Ammon's horn (tissue), 1 donor: ENCODE results near the gene C22orf42.
"Not testable (repeated sequence)": the region's sequence is repeated elsewhere in the genome, so short reads cannot be mapped to it uniquely, and the experiment has no call there.

ENCODE experiments used
- DNase-seq: peaks from one replicate; pipeline ENCODE4 v3.0.0-alpha.2; 2016; ENCODE audit warnings: low spot score

C22orf42 gene, protein sequence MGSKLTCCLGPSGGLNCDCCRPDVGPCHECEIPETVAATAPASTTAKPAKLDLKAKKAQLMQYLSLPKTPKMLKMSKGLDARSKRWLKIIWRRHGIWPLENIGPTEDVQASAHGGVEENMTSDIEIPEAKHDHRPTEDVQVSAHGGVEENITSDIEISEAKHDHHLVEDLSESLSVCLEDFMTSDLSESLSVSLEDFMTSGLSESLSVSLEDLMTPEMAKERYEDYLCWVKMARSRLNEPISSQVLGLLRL

DNA sequence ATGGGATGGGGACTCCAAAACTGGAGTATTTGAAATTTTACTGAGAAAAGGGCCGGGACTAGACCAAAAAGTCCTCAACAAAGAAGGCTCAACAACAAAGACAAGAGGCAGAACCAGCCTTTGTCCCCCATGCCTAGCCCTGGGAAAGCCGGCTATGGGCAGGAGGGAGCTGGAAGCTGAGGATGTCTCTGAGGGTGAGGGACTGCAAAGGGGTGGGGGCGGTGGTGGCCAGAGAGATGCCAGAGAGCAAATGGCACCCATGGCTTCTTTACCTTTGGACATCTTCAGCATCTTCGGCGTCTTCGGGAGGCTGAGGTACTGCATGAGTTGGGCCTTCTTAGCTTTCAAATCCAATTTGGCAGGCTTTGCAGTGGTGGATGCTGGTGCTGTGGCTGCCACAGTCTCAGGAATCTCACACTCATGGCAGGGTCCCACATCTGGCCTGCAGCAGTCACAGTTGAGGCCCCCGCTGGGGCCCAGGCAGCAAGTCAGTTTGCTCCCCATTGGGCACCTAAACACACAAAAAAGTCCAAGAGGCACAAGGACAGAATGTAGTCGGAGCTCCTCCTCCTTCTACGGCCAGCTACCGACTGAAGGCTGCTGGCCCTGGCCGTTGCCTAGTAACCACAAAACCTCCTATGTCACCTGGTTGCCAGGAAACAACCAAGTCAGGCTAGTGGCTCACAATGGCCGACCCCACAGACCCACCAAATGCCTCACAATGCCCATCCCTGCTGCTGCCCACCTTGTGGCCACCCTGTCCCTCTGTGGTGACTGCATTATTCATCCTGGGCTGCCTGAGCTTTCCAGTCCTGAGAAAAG is at the start of gene C22orf42:
TSS of gene C22orf42 (minus strand) at position 592 of the 822 bp plus-strand sequence. CDS start at position 504, 88 bp downstream.
- no peak for DNase-seq

DNA sequence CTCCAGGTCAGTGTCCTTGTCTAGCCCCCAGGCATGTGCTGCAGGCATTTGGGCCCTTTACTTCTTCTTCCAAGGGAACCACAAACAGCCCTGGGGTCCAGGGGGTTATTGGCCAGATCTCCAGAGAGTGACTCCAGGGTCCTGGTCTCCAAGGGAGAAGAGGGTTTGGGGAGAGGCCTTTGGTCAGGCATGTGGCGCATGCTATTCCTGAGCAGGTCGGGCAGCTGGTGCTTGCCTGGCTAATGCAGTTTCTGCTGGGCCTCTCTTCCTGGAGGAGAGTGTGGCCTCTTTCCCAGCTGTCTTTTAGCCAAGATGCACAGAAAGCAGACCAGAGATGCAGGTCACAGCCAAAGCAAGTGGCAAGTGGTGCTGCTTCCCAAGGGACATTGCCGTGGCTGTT is 49.6 kb upstream of the C22orf42 start:
- no peak for DNase-seq

DNA sequence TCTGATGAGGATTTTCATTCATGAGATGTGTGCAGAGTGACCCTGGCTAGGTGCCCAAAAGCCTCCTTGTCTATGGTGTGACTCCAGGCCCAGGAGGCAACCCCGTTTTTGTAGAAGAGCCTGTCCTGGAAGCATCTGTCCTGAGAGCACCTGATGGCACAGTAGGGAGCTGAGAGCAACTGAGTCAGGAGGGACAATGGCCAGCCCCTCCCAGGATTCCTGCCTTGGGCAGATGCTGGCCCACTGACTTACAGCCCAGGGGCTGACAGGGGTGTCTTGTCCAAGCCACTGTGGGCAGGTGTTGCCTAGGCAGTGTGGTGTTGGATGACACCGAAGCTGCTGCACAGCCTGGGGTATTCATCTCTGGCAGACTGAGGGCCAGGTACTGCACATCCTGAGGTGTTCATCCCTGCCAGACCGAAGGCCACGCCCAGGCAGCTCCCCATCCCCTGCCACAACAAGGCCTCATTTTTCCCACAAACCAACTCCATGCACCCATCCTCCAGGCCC is 48.9 kb upstream of the C22orf42 start:
- DNase-seq, result no peak

DNA sequence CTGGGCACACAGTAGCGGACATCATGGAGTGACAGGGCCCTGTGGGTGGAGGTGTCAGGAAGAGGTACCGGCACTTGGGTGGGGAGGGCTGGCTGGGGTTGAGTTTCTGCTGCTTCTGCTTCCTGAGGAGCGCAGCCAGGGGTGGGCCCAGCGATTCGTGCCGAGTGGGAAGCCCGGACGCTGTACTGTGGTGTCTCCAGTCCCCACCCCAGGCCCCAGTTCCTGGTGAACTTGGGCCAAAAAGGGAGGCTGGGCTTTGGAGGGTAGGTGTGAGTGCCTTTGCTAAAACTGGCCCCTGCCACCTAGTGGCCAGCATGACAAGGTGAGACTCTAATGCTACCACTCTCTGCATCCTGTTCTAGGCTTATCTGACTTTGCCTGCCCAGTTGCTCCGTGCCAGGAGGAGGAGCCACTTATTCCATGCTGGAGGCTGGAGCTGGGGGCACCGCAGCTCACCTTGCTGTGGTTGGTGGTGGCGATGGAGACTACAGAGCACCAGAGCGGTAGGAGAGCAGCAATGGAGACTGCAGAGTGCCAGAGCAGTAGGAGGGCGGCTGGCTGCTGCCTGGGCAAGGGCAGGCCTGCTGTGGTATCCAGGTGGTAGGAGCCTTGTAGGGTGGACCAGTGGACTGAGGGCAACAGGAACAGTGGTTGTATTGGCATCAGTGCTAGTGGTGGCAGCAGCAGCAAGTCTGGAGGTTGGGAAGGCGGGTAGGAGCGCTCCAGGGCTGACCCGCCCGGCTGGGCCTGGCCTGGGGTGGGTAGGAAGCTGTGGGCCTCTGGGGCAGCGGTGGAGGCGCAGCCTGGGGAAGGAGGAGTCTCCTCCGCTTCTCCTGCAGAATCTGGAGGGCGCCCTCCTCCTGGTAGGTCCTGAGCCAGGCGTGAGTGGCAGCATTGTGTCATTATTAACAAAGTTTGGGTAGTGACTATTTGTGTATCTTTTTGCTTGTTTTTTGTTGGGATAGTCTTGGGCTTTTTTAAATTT is 48.0 kb upstream of the C22orf42 start:
- DNase-seq, result peak; percentile 33

DNA sequence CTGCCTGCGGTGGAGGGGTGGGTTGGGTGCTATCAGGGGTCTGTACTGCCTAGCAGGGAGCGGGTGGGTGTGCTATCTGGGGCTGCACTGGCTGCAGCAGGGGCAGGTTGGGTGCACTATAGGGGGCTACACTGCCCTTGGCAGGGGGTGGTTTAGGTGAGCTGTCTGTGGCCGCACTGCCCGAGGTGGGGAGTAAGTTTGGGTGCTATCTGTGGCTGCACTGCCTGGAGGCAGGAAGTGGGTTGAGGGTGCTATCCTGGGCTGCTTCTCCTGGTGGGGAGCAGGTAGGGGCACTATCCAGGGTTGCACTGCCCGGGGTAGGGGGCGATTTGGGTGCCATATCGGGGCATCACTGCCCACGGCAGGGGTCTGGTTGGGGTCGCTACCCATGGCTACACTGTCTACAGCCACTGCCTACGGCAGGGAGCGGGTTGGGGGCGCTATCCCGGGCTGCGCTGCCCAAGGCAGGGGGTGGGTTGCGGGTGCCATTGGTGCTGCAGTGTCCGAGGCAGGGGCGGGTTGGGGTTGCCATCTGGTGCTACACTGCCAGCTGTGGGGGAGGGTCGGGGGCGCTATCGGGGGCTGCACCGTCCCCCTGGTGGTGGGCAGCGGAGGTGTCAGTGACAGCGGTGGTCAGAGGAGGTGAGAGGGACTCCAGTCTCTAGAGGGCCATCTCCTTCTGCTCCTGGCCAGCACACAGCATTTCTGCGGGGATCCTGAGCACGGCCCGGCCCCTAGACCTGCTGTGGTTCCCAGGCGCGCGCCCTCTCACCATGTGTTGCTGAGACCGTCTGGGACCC is 47.1 kb upstream of the C22orf42 start:
- no peak for DNase-seq

DNA sequence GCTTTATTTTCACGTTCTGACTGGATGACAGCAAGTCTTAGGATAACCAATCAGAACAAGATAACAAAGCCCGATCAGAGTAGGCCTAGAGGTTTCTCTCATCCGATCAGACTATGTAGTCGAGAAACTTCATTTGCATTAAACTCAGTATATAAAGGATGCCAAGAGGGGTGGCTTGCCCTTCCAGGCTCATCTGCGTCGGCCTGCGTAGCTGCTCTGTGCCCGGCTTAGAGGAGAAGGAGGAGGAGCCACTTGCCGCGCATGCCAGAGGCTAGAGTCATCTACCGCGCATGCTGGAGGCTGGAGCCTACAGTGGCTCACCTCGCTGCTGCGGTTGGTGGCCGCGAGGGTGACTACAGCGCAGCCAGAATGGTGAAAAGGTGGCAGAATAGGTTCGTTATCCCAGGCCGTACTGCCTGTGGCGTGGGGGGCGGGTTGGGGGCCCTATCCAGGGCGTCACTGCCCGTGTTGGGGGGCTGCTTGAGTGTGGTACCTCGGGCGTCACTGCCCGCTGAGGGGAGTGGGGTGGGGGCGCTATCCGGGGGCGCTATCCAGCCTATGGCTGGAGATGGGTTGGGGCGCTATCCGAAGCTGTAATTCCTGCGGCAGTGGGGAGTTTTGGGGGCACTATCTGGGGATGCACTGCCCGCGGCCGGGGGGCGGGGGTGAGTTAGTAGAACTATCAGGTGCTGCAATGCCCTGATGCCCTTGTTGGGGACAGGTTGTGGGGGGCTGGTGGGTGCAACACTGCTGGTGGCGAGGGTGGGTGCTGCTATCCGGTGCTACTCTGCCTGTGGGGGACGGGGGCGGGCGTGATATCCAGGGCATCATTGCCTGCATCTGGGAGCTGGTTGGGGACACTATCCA is 46.0 kb upstream of the C22orf42 start, which contains the start of gene RFPL2:
TSS of gene RFPL2 (minus strand) at position 218 of the 867 bp plus-strand sequence. CDS start 2,622 bp downstream, outside the sequence.
- peak; percentile 63 for DNase-seq

DNA sequence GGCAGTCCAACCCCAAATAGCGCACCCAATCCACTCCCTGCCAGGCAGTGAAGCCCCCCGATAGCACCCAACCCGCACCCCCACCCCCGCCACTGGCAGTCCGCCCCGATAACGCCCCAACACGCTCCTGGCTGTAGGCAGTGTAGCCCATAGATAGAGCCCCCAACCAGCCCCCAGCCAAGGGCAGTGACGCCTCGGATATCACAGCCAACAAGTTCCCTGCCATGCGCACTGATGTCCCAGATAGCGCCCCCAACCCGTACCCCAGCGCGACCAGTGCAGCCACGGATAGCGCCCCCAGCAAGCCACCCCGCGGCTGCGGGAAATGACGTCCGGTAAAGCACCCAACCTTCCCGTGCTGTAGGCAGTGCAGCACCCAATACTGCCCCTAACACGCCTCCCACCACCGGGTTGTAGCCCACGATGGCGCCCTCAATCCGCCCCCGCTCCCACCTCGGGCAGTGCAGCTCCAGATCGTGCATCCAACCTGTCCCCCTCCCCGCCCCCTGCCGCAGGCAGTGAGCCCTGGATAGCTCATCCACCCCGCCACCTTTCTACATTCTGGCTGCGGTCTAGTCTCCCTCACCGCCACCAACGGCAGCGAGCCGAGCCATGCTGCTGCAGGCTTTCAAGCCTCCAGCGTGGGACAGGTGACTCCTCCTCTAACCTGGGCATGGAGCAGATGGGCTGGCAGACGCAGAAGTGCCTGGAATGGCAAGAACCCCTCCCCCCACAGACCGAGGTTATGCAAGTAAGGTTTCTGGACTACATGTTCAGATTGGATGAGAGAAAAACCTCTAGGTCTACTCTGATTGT is 45.1 kb upstream of the C22orf42 start:
- DNase-seq, result no peak

DNA sequence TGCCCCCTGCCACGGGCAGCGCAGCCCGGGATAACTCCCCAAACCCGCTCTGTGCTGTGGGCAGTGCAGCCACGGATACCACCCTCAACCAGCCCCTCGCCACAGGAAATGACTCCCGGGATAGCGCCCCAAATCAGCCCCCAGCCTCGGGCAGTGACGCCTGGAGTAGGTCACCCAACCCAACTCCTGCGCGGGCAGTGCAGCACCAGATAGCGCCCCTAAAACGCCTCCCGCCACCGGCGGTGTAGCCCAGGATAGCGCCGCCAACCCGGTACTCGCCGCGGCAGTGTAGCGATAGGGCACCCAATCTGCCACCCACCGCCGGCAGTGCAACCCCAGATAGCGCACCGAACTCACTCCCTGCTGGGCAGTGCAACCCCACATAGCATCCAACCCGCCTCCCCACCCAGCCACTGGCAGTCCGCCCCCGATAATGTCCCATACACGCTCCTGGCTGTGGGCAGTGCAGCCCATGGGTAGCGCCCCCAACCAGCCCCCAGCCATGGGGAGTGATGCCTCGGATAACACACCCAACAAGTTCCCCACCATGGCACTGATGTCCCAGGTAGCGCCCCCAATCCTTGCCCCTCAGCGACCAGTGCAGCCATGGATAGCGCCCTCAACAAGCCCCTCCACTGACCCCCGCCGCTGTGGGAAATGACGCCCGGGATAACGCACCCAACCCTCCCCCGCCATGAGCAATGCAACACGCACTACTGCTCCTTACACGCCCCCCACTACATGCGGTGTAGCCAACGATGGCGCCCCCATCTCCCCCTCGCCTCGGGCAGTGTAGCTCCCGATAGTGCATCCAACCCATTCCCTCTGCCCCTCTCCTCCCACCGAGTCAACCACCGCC is 44.3 kb upstream of the C22orf42 start:
- no peak for DNase-seq

DNA sequence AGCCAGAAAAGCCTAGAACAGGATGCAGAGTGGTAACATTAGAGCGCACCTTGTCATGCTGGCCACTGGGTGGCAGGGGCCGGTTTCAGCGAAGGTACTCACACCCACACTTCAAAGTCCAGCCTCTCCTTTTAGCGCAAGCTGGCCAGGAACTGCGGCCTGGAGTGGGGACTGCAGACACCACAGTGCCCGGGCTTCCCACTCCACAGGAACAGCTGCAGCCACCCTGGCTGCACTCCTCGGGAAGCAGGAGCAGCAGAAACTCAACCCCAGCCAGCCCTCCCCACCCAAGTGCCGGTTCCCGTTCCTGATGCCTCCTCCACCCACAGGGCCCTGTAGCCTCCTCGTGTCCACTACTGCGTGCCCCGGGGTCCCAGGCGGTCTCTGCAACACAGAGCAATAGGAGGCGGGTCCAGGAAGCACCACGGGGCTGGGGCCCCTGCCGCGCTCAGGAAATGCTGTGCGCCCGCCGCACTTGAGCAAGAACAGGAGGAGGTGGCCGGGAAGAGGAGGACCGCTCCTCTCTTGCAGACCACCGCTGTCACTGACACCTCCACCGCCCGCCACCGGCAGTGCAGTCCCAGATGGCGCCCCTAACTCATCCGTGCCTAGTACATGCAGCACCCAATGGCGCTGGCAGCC is 43.6 kb upstream of the C22orf42 start:
- peak; percentile 39 for DNase-seq

DNA sequence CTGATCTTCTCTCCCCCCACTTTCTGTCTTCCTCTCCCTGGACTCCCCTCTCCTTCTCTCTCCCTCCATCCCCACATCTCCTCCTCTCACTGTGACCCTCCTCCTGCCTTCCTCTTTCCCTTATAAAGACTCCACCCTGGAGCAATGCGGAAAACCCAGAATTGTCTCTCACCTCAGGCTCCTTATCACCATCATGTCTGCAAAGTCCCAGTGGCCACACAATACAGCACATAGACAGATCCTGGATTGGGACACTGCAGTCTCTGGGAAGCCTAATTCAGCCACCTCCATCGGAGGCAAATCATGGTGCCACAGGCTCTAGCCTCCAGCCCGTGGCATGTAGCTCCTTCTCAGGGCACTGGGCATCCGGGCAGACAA is 43.0 kb upstream of the C22orf42 start:
- DNase-seq, result no peak

DNA sequence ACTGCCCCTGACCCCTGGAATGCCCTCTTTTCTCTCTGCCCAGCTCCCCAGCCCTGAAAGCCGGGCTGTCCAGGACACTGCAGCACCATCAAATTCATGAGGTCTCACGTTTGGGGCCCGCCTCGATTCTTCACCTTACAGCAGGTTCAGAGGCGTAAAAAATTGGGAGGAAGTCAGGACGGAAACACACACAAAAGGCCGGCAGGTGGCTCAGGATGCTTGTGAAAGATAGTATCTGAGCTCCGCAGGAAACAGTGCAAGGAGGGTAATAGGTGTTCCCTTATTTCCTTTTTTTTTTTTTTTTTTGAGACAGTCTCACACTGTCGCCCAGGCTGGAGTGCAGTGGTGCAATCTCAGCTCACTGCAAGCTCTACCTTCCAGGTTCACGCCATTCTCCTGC is 41.6 kb upstream of the C22orf42 start:
- DNase-seq, result no peak

DNA sequence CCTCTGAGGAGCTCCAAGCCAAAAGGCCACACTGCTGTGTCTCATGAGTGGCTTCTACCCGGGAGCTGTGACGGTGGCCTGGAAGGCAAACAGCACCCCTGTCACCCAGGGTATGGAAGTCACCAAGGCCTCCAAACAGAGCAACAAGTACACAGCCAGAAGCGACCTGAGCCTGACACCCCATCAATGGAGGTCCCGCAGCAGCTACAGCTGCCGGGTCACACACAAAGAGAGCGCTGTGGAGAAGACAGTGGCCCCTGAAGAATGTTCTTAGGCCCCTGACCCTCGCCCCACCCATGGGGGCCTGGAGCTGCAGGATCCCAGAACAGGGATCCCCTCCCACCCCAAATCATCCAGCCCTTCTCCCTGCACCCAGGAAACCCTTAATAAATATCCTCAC is 40.9 kb upstream of the C22orf42 start:
- DNase-seq, result no peak

DNA sequence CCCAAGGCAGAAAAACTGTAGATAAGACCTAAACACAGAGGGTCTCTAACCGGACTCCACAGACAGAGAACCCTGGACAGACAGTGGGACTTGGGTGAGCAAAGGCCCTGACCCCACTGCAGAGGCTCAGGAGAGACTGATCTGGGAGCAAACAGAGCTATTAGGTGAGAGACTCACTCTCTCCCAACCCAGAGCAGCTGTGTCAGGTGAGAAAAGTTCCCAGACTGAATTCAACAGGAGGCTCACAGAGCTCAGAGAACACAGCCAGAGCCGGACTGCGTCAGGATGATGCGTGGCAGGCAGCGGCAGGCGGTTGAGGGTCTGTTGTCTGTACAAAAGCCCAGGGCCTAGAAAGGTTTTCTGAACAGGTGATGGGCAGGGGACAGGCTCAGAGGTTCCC is 40.2 kb upstream of the C22orf42 start:
- DNase-seq, result no peak

DNA sequence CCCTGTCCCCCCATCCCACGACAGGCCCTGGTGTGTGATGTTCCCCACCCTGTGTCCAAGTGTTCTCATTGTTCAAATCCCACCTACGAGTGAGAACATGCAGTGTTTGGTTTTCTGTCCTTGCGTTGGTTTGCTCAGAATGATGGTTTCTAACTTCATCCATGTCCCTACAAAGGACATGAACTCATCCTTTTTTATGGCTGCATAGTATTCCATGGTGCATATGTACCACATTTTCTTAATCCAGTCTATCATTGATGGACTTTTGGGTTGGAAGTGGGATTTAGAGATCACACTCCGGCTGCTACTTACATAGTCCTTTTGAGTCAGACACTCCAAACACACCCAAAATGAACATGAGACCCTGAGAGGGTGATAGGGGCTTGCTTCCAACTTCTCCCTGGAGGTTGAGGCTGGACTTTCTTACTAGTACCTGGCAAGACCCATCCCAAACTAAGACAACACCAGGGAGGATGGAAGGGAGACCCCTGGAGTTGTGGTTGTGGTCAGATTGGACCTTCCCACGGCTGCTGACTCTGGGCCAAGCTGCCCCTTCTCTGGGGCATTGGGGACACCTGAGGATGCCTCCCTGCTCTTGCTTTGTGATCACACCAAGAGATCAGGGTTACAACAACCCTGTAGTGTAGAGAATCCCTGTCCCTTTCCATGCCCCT is 38.6 kb upstream of the C22orf42 start:
- DNase-seq, result not testable (repeated sequence)

DNA sequence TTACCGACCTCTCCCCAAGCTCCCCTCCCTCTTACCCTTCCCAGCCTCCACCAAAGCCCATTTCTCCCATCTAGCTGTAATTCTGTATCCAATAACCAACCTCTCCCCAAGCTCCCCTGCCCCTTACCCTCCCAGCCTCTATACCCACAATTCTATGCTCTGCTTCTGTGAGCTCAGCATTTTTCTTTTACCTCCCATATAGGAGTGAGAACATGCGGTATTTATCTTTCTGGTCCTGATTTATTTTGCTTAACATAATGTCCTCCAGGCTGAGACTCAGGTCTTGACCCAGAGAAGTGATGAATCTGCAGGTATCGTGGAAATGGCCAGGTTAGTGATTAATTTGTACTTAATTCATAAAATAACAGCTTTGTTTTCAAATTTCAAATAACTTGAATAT is 36.8 kb upstream of the C22orf42 start:
- DNase-seq, result not testable (repeated sequence)

DNA sequence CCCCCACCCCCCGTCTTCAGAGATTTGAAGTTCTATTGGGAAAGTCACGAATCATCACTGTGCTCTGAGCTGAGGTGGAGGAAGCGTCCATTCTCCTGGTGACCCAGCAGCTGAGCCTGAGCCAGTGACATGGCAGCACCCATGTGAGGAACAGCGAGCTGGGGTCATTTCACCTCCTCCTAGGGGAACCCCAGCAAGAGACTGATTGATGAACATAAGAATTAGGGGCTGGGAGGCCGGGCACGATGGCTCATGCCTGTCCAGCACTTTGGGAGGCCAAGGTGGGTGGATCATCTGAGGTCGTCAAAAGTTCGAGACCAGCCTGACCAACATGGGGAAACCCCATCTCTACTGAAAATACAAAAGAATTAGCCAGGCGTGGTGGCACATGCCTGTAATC is 34.2 kb upstream of the C22orf42 start:
- DNase-seq, result not testable (repeated sequence)

DNA sequence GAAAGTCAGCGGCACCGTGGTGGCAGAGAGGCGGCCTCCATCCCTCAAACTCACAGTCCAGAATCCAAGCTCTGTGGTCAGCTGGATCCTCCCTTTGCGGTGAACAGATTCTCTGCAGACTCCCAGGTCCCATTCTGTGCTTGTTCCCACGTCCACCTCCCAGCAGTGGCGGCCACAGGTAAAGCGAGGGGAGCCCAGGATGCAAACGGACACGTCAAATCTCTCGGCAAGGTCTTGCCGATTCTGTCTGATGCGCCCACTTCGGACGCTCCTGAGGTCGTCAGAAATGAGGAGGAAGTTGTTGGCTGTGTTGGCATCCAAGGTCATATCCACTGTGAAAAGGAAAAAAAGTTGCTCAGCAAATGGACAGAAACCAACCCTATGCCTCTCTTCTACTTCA is 31.9 kb upstream of the C22orf42 start:
- DNase-seq, result not testable (repeated sequence)
